ENCODE data around the gene PDGFD.

The PDGFD gene

GRCh38 chr11:103946793-103947545 lies 217.0 kb downstream of the PDGFD start:
- no peaks in the 10 kb centered on the region for H3K36me3 ChIP-seq (ENCODE audit: insufficient read depth, low read length)
- H3K27ac ChIP-seq (ENCODE audit: low read length): no peak overlapping the region
- no peak overlapping the region for H3K4me3 ChIP-seq (ENCODE audit: low read depth in 1 of 2, low read length in 2 of 2)
- DNase-seq: no peak
- no peak for ATAC-seq (ENCODE audit: insufficient read depth, low read depth)
- no peak overlapping the region for H3K9ac ChIP-seq (ENCODE audit: low read depth, low read length)
- H4K20me1 ChIP-seq (ENCODE audit: insufficient read depth, low read length): no peaks in the 10 kb centered on the region
- H3K27me3 ChIP-seq (ENCODE audit: insufficient read depth, low read length, poor library complexity): no peaks in the 10 kb centered on the region
- no peak overlapping the region for H3K4me2 ChIP-seq (ENCODE audit: insufficient read depth, low read length)
- no peaks in the 10 kb centered on the region for H3K9me3 ChIP-seq (ENCODE audit: insufficient read depth, low read length, severe bottlenecking)
- TF ChIP-seq CTCF (IDR thresholded peaks at IDR 0.05; ENCODE audit: borderline replicate concordance, extremely low read depth, low read length, poor library complexity, severe bottlenecking): no peak
- TF ChIP-seq EZH2 (IDR thresholded peaks at IDR 0.05; ENCODE audit: borderline replicate concordance, low read depth, low read length, severe bottlenecking): no peak
- no peaks in the 10 kb centered on the region for H3K79me2 ChIP-seq (ENCODE audit: insufficient read depth, low read length)
- H2AFZ ChIP-seq (ENCODE audit: low read depth, low read length): no peak overlapping the region
- no peaks in the 10 kb centered on the region for H3K4me1 ChIP-seq (ENCODE audit: insufficient read depth, low read length)

- ATAC-seq (ENCODE audit: insufficient read depth, low read depth): no peak
- H3K27me3 ChIP-seq (ENCODE audit: insufficient read depth, low read length, poor library complexity): no peaks in the 10 kb centered on the region
- H3K4me1 ChIP-seq (ENCODE audit: insufficient read depth, low read length): no peaks in the 10 kb centered on the region
- H2AFZ ChIP-seq (ENCODE audit: low read depth, low read length): no peak overlapping the region
- no peak overlapping the region for H3K4me2 ChIP-seq (ENCODE audit: insufficient read depth, low read length)
- no peaks in the 10 kb centered on the region for H4K20me1 ChIP-seq (ENCODE audit: insufficient read depth, low read length)
- no peak overlapping the region for H3K4me3 ChIP-seq (ENCODE audit: low read depth in 1 of 2, low read length in 2 of 2)
- DNase-seq: no peak
- H3K36me3 ChIP-seq (ENCODE audit: insufficient read depth, low read length): no peaks in the 10 kb centered on the region
- H3K9me3 ChIP-seq (ENCODE audit: insufficient read depth, low read length, severe bottlenecking): no peaks in the 10 kb centered on the region
- H3K79me2 ChIP-seq (ENCODE audit: insufficient read depth, low read length): no peaks in the 10 kb centered on the region
- H3K27ac ChIP-seq (ENCODE audit: low read length): no peak overlapping the region
- TF ChIP-seq EZH2 (IDR thresholded peaks at IDR 0.05; ENCODE audit: borderline replicate concordance, low read depth, low read length, severe bottlenecking) (no peak), CTCF (IDR thresholded peaks at IDR 0.05; ENCODE audit: borderline replicate concordance, extremely low read depth, low read length, poor library complexity, severe bottlenecking) (no peak)
- no peak overlapping the region for H3K9ac ChIP-seq (ENCODE audit: low read depth, low read length)
These were observed 219.6 kb downstream of the PDGFD start for GRCh38 chr11:103944251-103944940.

- no peak overlapping the region for H2AFZ ChIP-seq (ENCODE audit: low read depth, low read length)
- no peak for ATAC-seq (ENCODE audit: insufficient read depth, low read depth)
- H3K9ac ChIP-seq (ENCODE audit: low read depth, low read length): no peak overlapping the region
- no peaks in the 10 kb centered on the region for H3K9me3 ChIP-seq (ENCODE audit: insufficient read depth, low read length, severe bottlenecking)
- TF ChIP-seq CTCF (IDR thresholded peaks at IDR 0.05; ENCODE audit: borderline replicate concordance, extremely low read depth, low read length, poor library complexity, severe bottlenecking) (no peak), EZH2 (IDR thresholded peaks at IDR 0.05; ENCODE audit: borderline replicate concordance, low read depth, low read length, severe bottlenecking) (no peak)
- H3K79me2 ChIP-seq (ENCODE audit: insufficient read depth, low read length): no peaks in the 10 kb centered on the region
- DNase-seq: no peak
- no peaks in the 10 kb centered on the region for H3K36me3 ChIP-seq (ENCODE audit: insufficient read depth, low read length)
- no peaks in the 10 kb centered on the region for H3K4me1 ChIP-seq (ENCODE audit: insufficient read depth, low read length)
- no peak overlapping the region for H3K4me2 ChIP-seq (ENCODE audit: insufficient read depth, low read length)
- H4K20me1 ChIP-seq (ENCODE audit: insufficient read depth, low read length): no peaks in the 10 kb centered on the region
- no peak overlapping the region for H3K4me3 ChIP-seq (ENCODE audit: low read depth in 1 of 2, low read length in 2 of 2)
- no peak overlapping the region for H3K27ac ChIP-seq (ENCODE audit: low read length)
- H3K27me3 ChIP-seq (ENCODE audit: insufficient read depth, low read length, poor library complexity): no peaks in the 10 kb centered on the region
These were observed 221.3 kb downstream of the PDGFD start for GRCh38 chr11:103942646-103943045.
